Measurements from ENCODE around the gene PLCD3. TPM values are rescaled to one million over a fixed set of nuclear protein-coding genes. Genes with fewer than 3 reads are reported as not detected.

PLCD3 gene
- total RNA-seq, 6 experiments from 2014 or later: 2.0 to 26.4 (median 3.0) TPM

GRCh38 chr17:45103269-45103795 lies 29.0 kb downstream of the PLCD3 start:
- H3K4me1 ChIP-seq: no peaks in the 10 kb centered on the region
- H3K4me3 ChIP-seq: no peak overlapping the region
- H3K27me3 ChIP-seq: no peaks in the 10 kb centered on the region
- H3K9me3 ChIP-seq: no peaks in the 10 kb centered on the region
- no peak overlapping the region for H3K27ac ChIP-seq
- intact Hi-C loops (cut with DNase I): loop anchor here (5.0 to 10.0 kb wide), 2 partner anchors 69 to 71 kb away; no protein-coding TSS in a partner anchor
- no peak for ATAC-seq
- no peak for DNase-seq
- TF ChIP-seq CTCF (IDR thresholded peaks at IDR 0.05): no peak
- TF ChIP-seq POLR2A (IDR thresholded peaks at IDR 0.05): no peak
- peaks cover 0 to 94% (median 49%) of the 10 kb centered on the region in 4 donors for H3K36me3 ChIP-seq
- WGBS (ENCODE audit: insufficient coverage, low coverage, low lambda C conversion rate, missing lambda C conversion rate): 89% methylated on average over 6 of the region's 9 CpGs

- H3K27me3 ChIP-seq: no peaks in the 10 kb centered on the region
- H3K9me3 ChIP-seq: no peaks in the 10 kb centered on the region
- intact Hi-C loops (cut with DNase I): loop anchor here (5.0 to 10.0 kb wide), 2 partner anchors 68 to 71 kb away; no protein-coding TSS in a partner anchor
- H3K4me1 ChIP-seq: no peaks in the 10 kb centered on the region
- ATAC-seq (no peak), DNase-seq (no peak)
- no peak overlapping the region for H3K4me3 ChIP-seq
- H3K36me3 ChIP-seq: peaks cover 0 to 95% (median 51%) of the 10 kb centered on the region in 4 donors
- 91% methylated on average over 8 of the region's 9 CpGs for WGBS (ENCODE audit: insufficient coverage, low coverage, low lambda C conversion rate, missing lambda C conversion rate)
- no peak overlapping the region for H3K27ac ChIP-seq
- TF ChIP-seq POLR2A (IDR thresholded peaks at IDR 0.05) (no peak), CTCF (IDR thresholded peaks at IDR 0.05) (no peak)
These were observed 29.5 kb downstream of the PLCD3 start for GRCh38 chr17:45102856-45103255.

- Histone ChIP-seq H3K4me1 (no peaks in the 10 kb centered on the region), H3K27ac (no peak overlapping the region), H3K27me3 (no peaks in the 10 kb centered on the region), H3K9me3 (no peaks in the 10 kb centered on the region), H3K4me3 (no peak overlapping the region), H3K36me3 (peaks cover 0 to 95% (median 53%) of the 10 kb centered on the region in 4 donors)
- DNase-seq (no peak), ATAC-seq (no peak)
- WGBS (ENCODE audit: insufficient coverage, low coverage, low lambda C conversion rate, missing lambda C conversion rate): 78% methylated on average over 7 of the region's 12 CpGs
- no peak for TF ChIP-seq CTCF (IDR thresholded peaks at IDR 0.05)
- TF ChIP-seq POLR2A (IDR thresholded peaks at IDR 0.05): no peak
- intact Hi-C loops (cut with DNase I): loop anchor here (5.0 to 10.0 kb wide), 2 partner anchors 67 to 70 kb away; no protein-coding TSS in a partner anchor
These were observed 30.2 kb downstream of the PLCD3 start for GRCh38 chr17:45101883-45102811.

GRCh38 chr17:45101546-45101882 lies 30.8 kb downstream of the PLCD3 start:
- WGBS (ENCODE audit: insufficient coverage, low coverage, low lambda C conversion rate, missing lambda C conversion rate): no CpG with 5 or more reads among the region's 9 CpGs
- intact Hi-C loops (cut with DNase I): loop anchor here (5.0 to 10.0 kb wide), 2 partner anchors 67 to 69 kb away; no protein-coding TSS in a partner anchor
- no peak for TF ChIP-seq POLR2A (IDR thresholded peaks at IDR 0.05)
- TF ChIP-seq CTCF (IDR thresholded peaks at IDR 0.05): no peak
- Histone ChIP-seq H3K36me3 (peaks cover 0 to 95% (median 54%) of the 10 kb centered on the region in 4 donors), H3K27me3 (no peaks in the 10 kb centered on the region), H3K9me3 (no peaks in the 10 kb centered on the region), H3K4me1 (no peaks in the 10 kb centered on the region), H3K4me3 (no peak overlapping the region), H3K27ac (no peak overlapping the region)
- no peak for ATAC-seq
- no peak for DNase-seq

Data from right lobe of liver (tissue), 6 donors.